IMR-90 (cell line): Measurements from ENCODE around the gene PLCH2. TPM values are rescaled to one million over a fixed set of nuclear protein-coding genes. Genes with fewer than 3 reads are reported as not detected.

ENCODE experiments used
- ATAC-seq: fragments of 200-7000 bp; cut with Tn5 transposase; 2 replicates; pipeline ENCODE4 v1.9.1; 2020; ENCODE audit warnings: low read depth, mild to moderate bottlenecking, moderate library complexity
- BruUV-seq: library from RNA; stranded (reverse); fragments of 400-500 nt; replicated peaks from 2 replicates; lab custom pipeline; 2021; lab: Mats Ljungman, UMichigan
- CTCF ChIA-PET: fragments of 300-600 bp; formaldehyde crosslinking; extraction: SDS; loops from one replicate; lab custom pipeline; 2021; ENCODE audit warnings: antibody characterized with exemption; lab: Yijun Ruan, JAX
- POLR2A ChIA-PET: fragments of 300-600 bp; sonication (Branson Sonifier 250); formaldehyde crosslinking; loops from one replicate; lab custom pipeline; 2022; ENCODE audit warnings: antibody characterized with exemption; ENCODE audit not compliant: unreplicated experiment; lab: Charles Lee
- DNase-seq: peaks from one replicate; pipeline ENCODE4 v3.0.0; 2013
- H2AFZ ChIP-seq: replicated peaks from 2 replicates; pipeline ENCODE3; 2013; ENCODE audit warnings: low read length, mild to moderate bottlenecking; ENCODE audit not compliant: poor library complexity
- H2AK5ac ChIP-seq: 2 replicates; pipeline ENCODE4 v1.6.1; 2013; ENCODE audit warnings: low read depth, low read length, inconsistent platforms
- H2AK9ac ChIP-seq: replicated peaks from 2 replicates; pipeline ENCODE3; 2013; ENCODE audit warnings: mild to moderate bottlenecking, low read depth, low read length, moderate library complexity; ENCODE audit not compliant: poor library complexity
- H2BK120ac ChIP-seq: 2 replicates; pipeline ENCODE4 v1.6.1; 2013; ENCODE audit warnings: low read depth, low read length, inconsistent platforms
- H2BK15ac ChIP-seq: 3 replicates; pipeline ENCODE4 v1.6.1; 2013; ENCODE audit warnings: low read depth, low read length, inconsistent platforms
- H2BK20ac ChIP-seq: 2 replicates; pipeline ENCODE4 v1.6.1; 2013; ENCODE audit warnings: low read depth, mild to moderate bottlenecking, inconsistent platforms, low read length, moderate library complexity
- H2BK5ac ChIP-seq: 2 replicates; pipeline ENCODE4 v1.6.1; 2013; ENCODE audit warnings: mild to moderate bottlenecking, low read depth, low read length, inconsistent platforms; ENCODE audit not compliant: poor library complexity, severe bottlenecking
- H3K14ac ChIP-seq: replicated peaks from 2 replicates; pipeline ENCODE4 v1.6.1; 2013; ENCODE audit warnings: low read depth, low read length, inconsistent platforms
- H3K18ac ChIP-seq: 2 replicates; pipeline ENCODE4 v1.6.1; 2013; ENCODE audit warnings: low read depth, low read length, control low read depth
- H3K23ac ChIP-seq: 2 replicates; pipeline ENCODE4 v1.6.1; 2013; ENCODE audit warnings: low read depth, low read length, inconsistent platforms
- H3K27ac ChIP-seq: 2 replicates; pipeline ENCODE4 v1.5.1; 2013; ENCODE audit warnings: mild to moderate bottlenecking, control low read depth, low read length; ENCODE audit not compliant: insufficient read depth
- H3K27me3 ChIP-seq: 2 replicates; pipeline ENCODE4 v1.6.1; 2013; ENCODE audit warnings: low read length; ENCODE audit not compliant: control insufficient read depth, insufficient read depth
- H3K36me3 ChIP-seq: 2 replicates; pipeline ENCODE4 v1.6.1; 2013; ENCODE audit warnings: low read length, mixed read lengths; ENCODE audit not compliant: control insufficient read depth, insufficient read depth
- H3K4ac ChIP-seq: 2 replicates; pipeline ENCODE4 v1.6.1; 2013; ENCODE audit warnings: low read depth, low read length, inconsistent platforms
- H3K4me1 ChIP-seq: 2 replicates; pipeline ENCODE4 v1.6.1; 2013; ENCODE audit warnings: low read length, mixed read lengths; ENCODE audit not compliant: control insufficient read depth, insufficient read depth
- H3K4me2 ChIP-seq: 2 replicates; pipeline ENCODE4 v1.6.1; 2013; ENCODE audit warnings: low read depth, mild to moderate bottlenecking, control low read depth, low read length, moderate library complexity
- H3K4me3 ChIP-seq: 2 replicates; pipeline ENCODE4 v1.5.1; 2013; ENCODE audit warnings: low read depth, mild to moderate bottlenecking, control low read depth, low read length, moderate library complexity; ENCODE audit not compliant: insufficient read depth
- H3K56ac ChIP-seq: 2 replicates; pipeline ENCODE4 v1.6.1; 2013; ENCODE audit warnings: low read length, inconsistent platforms; ENCODE audit not compliant: insufficient read depth; ENCODE audit errors: extremely low read depth
- H3K79me1 ChIP-seq, 2 experiments: 2 replicates each; pipeline ENCODE4 v1.6.1; 2013; ENCODE audit warnings: low read length in 2 of 2, inconsistent platforms in 1 of 2, low read depth in 1 of 2
- H3K9ac ChIP-seq: 2 replicates; pipeline ENCODE4 v1.6.1; 2013; ENCODE audit warnings: low read depth, low read length, control low read depth
- H3K9me1 ChIP-seq: 2 replicates; pipeline ENCODE4 v1.6.1; 2013; ENCODE audit warnings: low read length, inconsistent platforms; ENCODE audit not compliant: insufficient read depth
- H3K9me3 ChIP-seq: 2 replicates; pipeline ENCODE4 v1.6.1; 2013; ENCODE audit warnings: low read length; ENCODE audit not compliant: control insufficient read depth, insufficient read depth
- H4K20me1 ChIP-seq: 2 replicates; pipeline ENCODE4 v1.6.1; 2013; ENCODE audit warnings: low read length, inconsistent platforms; ENCODE audit not compliant: insufficient read depth
- H4K5ac ChIP-seq: 2 replicates; pipeline ENCODE4 v1.6.1; 2013; ENCODE audit warnings: mild to moderate bottlenecking, low read depth, low read length, control low read depth
- H4K8ac ChIP-seq, 2 experiments: 2 replicates each; pipeline ENCODE4 v1.6.1; 2013; ENCODE audit warnings: low read depth in 2 of 2, low read length in 2 of 2, control low read depth in 1 of 2, inconsistent platforms in 1 of 2
- H4K91ac ChIP-seq: 2 replicates; pipeline ENCODE4 v1.6.1; 2013; ENCODE audit warnings: low read depth, low read length, inconsistent platforms; ENCODE audit not compliant: insufficient read depth
- BHLHE40 ChIP-seq: fragments of 150-350 bp; IDR thresholded peaks from 2 replicates; pipeline ENCODE4 v1.6.1; 2016; ENCODE audit warnings: mild to moderate bottlenecking, low read depth, low read length
- CEBPB ChIP-seq: IDR thresholded peaks from 2 replicates; pipeline ENCODE4 v1.6.1; 2012; ENCODE audit warnings: low read depth, low read length, improper control_type of control experiment
- CHD1 ChIP-seq: IDR thresholded peaks from 2 replicates; pipeline ENCODE4 v1.6.1; 2012; ENCODE audit warnings: low read depth, low read length, improper control_type of control experiment
- FOS ChIP-seq: fragments of 150-350 bp; IDR thresholded peaks from 2 replicates; pipeline ENCODE4 v1.6.1; 2016; ENCODE audit warnings: low read depth, low read length
- MAFK ChIP-seq: IDR thresholded peaks from 2 replicates; pipeline ENCODE4 v1.6.1; 2012; ENCODE audit warnings: low read depth, low read length, improper control_type of control experiment
- MAZ ChIP-seq: IDR thresholded peaks from 2 replicates; pipeline ENCODE4 v1.6.1; 2012; ENCODE audit warnings: low read depth, mild to moderate bottlenecking, low read length, improper control_type of control experiment, moderate library complexity, borderline replicate concordance
- MXI1 ChIP-seq: IDR thresholded peaks from 2 replicates; pipeline ENCODE4 v1.6.1; 2012; ENCODE audit warnings: low read depth, mild to moderate bottlenecking, low read length, moderate library complexity, borderline replicate concordance
- NFE2L2 ChIP-seq: fragments of 150-350 bp; IDR thresholded peaks from 2 replicates; pipeline ENCODE4 v1.6.1; 2016; ENCODE audit warnings: low read depth, mild to moderate bottlenecking, low read length
- POLR2A ChIP-seq: IDR thresholded peaks from 2 replicates; pipeline ENCODE4 v1.6.1; 2012; ENCODE audit warnings: mild to moderate bottlenecking, low read depth, low read length
- RAD21 ChIP-seq: IDR thresholded peaks from 2 replicates; pipeline ENCODE4 v1.6.1; 2012; ENCODE audit warnings: low read length, improper control_type of control experiment
- RCOR1 ChIP-seq: IDR thresholded peaks from 2 replicates; pipeline ENCODE4 v1.6.1; 2012; ENCODE audit warnings: mild to moderate bottlenecking, low read length, improper control_type of control experiment; ENCODE audit not compliant: insufficient replicate concordance
- RFX5 ChIP-seq: IDR thresholded peaks from 2 replicates; pipeline ENCODE4 v1.8.0; 2012; ENCODE audit warnings: low read depth, mild to moderate bottlenecking, low read length, moderate library complexity
- SMC3 ChIP-seq: fragments of 150-350 bp; IDR thresholded peaks from 2 replicates; pipeline ENCODE4 v1.6.1; 2016; ENCODE audit warnings: low read depth, mild to moderate bottlenecking, antibody characterized with exemption, low read length, moderate library complexity
- WGBS, 2 experiments: methylation state at CpG; one replicate each; pipeline versions ENCODE4 v1.1.5 to v1.1.7; 2013; ENCODE audit warnings: missing lambda C conversion rate in 2 of 2; ENCODE audit not compliant: insufficient read length in 1 of 2; ENCODE audit errors: extremely low coverage in 2 of 2; 5-methylcytosine and 5-hydroxymethylcytosine counted together
- dilution Hi-C: fragments of 300-500 bp; cut with HindIII; formaldehyde crosslinking; loops from one replicate; pipeline ENCODE4 v1.14.3; 2018; ENCODE audit warnings: low sequenced_read_pairs; ENCODE audit not compliant: unreplicated experiment
- in situ Hi-C: fragments of 300-500 bp; cut with MboI; formaldehyde crosslinking; loops from 3 replicates; pipeline ENCODE4 v1.14.3; 2019; ENCODE audit warnings: low sequenced_read_pairs, inconsistent platforms, mixed read lengths
- intact Hi-C: fragments of 100-400 bp; cut with micrococcal nuclease; formaldehyde crosslinking; loops from 2 replicates; pipeline ENCODE4 v1.10.0; 2022
- polyA plus RNA-seq, 3 experiments: library from polyadenylated mRNA; depleted of rRNA; stranded (reverse); fragments of >200 nt; gene quantifications; 2 replicates each; pipeline ENCODE4 v1.2.3, GENCODE V29; 2012; ENCODE audit warnings: low replicate concordance in 1 of 3
- total RNA-seq: library from RNA; depleted of rRNA; stranded (reverse); fragments of >200 nt; gene quantifications from 2 replicates; pipeline ENCODE4 v1.2.3, GENCODE V29; 2012
- TF ChIP-seq, protein P1 (sequence below): fragments of 150-350 bp; IDR thresholded peaks from 2 replicates; pipeline ENCODE4 v1.6.1; 2017; ENCODE audit warnings: mild to moderate bottlenecking, antibody characterized with exemption, low read length, low read depth
- TF ChIP-seq, protein P2 (sequence below): fragments of 150-350 bp; IDR thresholded peaks from 2 replicates; pipeline ENCODE4 v1.6.1; 2016; ENCODE audit warnings: low read depth, mild to moderate bottlenecking, low read length, moderate library complexity, borderline replicate concordance
- TF ChIP-seq, protein P3 (sequence below): conservative IDR thresholded peaks from 2 replicates; pipeline ENCODE4 v1.5.1; 2012; ENCODE audit warnings: mild to moderate bottlenecking, low read depth, low read length, improper control_type of control experiment

PLCH2 gene
- total and polyA plus RNA-seq, 2 of the 4 experiments (the other 2 are of a cell fraction) = 0.18 to 1.9 TPM

DNA sequence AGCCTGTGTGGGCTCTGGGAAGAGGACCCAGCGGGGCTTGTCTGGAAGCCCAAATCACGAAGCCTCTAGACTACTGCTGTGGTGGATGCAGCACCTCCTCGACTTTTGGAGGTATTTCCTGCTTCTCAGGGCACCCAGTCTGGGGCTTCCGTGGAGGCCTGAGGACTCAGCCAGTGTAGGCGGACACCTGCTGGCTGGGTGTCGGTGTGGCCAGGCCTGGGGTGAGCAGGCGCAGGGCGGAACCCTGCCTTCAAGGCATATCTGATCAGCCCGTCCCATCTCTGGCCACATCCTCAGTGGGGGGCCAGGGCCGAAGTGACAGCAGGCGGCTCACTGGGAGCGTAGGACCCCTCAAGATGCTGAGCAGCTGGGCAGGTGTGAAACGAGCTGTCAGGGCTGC, 6.9 kb downstream of the PLCH2 start:
- no peak overlapping the region for H3K4me3 ChIP-seq
- ATAC-seq (no peak), DNase-seq (no peak)
- no peak overlapping the region for H4K8ac ChIP-seq
- H3K56ac ChIP-seq = no peak overlapping the region
- H2BK5ac ChIP-seq = no peak overlapping the region
- H3K18ac ChIP-seq = no peak overlapping the region
- H2AK9ac ChIP-seq = no peak overlapping the region
- no peak overlapping the region for H3K4ac ChIP-seq
- H3K4me1 ChIP-seq = no peaks in the 10 kb centered on the region
- H3K9me3 ChIP-seq = no peaks in the 10 kb centered on the region
- no peak overlapping the region for H2BK15ac ChIP-seq
- H2AK5ac ChIP-seq = no peak overlapping the region
- intact Hi-C loops = no loop called here
- H3K4me2 ChIP-seq = no peak overlapping the region
- no peaks in the 10 kb centered on the region for H3K79me1 ChIP-seq
- no TSS peak for BruUV-seq
- ChIA-PET CTCF (no interaction called here), POLR2A (no interaction called here)
- no peak overlapping the region for H3K27ac ChIP-seq
- in situ Hi-C loops = no loop called here
- no peak overlapping the region for H3K14ac ChIP-seq
- H3K9ac ChIP-seq = no peak overlapping the region
- H4K20me1 ChIP-seq = no peaks in the 10 kb centered on the region
- TF ChIP-seq MAFK (no peak), POLR2A (no peak), CEBPB (no peak), RCOR1 (no peak), BHLHE40 (no peak), MAZ (no peak), FOS (no peak), CHD1 (no peak), NFE2L2 (no peak), SMC3 (no peak), RFX5 (no peak), MXI1 (no peak), RAD21 (no peak)
- TF ChIP-seq, protein P1, sequence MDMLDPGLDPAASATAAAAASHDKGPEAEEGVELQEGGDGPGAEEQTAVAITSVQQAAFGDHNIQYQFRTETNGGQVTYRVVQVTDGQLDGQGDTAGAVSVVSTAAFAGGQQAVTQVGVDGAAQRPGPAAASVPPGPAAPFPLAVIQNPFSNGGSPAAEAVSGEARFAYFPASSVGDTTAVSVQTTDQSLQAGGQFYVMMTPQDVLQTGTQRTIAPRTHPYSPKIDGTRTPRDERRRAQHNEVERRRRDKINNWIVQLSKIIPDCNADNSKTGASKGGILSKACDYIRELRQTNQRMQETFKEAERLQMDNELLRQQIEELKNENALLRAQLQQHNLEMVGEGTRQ = no peak
- TF ChIP-seq, protein P2, sequence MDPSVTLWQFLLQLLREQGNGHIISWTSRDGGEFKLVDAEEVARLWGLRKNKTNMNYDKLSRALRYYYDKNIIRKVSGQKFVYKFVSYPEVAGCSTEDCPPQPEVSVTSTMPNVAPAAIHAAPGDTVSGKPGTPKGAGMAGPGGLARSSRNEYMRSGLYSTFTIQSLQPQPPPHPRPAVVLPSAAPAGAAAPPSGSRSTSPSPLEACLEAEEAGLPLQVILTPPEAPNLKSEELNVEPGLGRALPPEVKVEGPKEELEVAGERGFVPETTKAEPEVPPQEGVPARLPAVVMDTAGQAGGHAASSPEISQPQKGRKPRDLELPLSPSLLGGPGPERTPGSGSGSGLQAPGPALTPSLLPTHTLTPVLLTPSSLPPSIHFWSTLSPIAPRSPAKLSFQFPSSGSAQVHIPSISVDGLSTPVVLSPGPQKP = no peak
- TF ChIP-seq, protein P3, sequence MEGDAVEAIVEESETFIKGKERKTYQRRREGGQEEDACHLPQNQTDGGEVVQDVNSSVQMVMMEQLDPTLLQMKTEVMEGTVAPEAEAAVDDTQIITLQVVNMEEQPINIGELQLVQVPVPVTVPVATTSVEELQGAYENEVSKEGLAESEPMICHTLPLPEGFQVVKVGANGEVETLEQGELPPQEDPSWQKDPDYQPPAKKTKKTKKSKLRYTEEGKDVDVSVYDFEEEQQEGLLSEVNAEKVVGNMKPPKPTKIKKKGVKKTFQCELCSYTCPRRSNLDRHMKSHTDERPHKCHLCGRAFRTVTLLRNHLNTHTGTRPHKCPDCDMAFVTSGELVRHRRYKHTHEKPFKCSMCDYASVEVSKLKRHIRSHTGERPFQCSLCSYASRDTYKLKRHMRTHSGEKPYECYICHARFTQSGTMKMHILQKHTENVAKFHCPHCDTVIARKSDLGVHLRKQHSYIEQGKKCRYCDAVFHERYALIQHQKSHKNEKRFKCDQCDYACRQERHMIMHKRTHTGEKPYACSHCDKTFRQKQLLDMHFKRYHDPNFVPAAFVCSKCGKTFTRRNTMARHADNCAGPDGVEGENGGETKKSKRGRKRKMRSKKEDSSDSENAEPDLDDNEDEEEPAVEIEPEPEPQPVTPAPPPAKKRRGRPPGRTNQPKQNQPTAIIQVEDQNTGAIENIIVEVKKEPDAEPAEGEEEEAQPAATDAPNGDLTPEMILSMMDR = no peak
- H3K9me1 ChIP-seq = peaks cover 3% of the 10 kb centered on the region; the same call in 1 of the 2 replicates
- H4K91ac ChIP-seq = no peak overlapping the region
- no peak overlapping the region for H2AFZ ChIP-seq
- H3K23ac ChIP-seq = no peak overlapping the region
- dilution Hi-C loops = no loop called here
- H4K5ac ChIP-seq = no peak overlapping the region
- peaks cover 2% of the 10 kb centered on the region; the same call in 1 of the 2 replicates for H3K27me3 ChIP-seq
- WGBS, 2 experiments = 40% methylated on average over 4 of the region's 13 CpGs; no CpG with 5 or more reads in 1 of the 2 experiments
- no peak overlapping the region for H2BK120ac ChIP-seq
- H3K36me3 ChIP-seq = no peaks in the 10 kb centered on the region
- H2BK20ac ChIP-seq = no peak overlapping the region
